ENCODE measurements around the gene TMEM92. TPM values are rescaled to one million over a fixed set of nuclear protein-coding genes. Genes with fewer than 3 reads are reported as not detected.
A peak's percentile ranks its signal among the peaks of the same experiment; 100 is the strongest.
"Not testable (repeated sequence)": the region's sequence is repeated elsewhere in the genome, so short reads cannot be mapped to it uniquely, and the experiment has no call there.

TMEM92 gene
- total and polyA plus RNA-seq, 7 donors: 0.01 to 0.07 TPM; not detected in 5

DNA sequence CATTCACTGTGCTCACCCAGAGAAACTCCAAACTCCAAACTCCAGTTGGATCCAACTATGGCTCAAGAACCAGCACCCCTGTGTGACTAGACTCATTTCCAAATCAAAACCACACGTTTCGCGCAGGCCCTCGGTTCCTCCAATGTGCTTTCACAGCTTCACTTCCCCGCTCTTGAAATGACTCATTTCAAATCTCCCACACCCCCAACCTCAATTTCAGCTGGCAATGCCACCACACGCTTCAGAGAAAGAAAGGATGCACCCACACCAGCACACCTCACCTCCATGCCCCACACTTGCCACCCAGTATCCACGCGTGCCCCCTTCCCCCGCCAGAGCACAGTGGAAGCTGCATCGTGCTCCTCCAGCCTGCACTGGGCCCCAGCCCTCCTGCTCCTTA, 9.0 kb downstream of the TMEM92 start:
- H3K27ac ChIP-seq: no peak overlapping the region
- WGBS, 3 donors: 83 to 86% (median 84%) methylated on average over 10 of the region's 10 CpGs
- H3K36me3 ChIP-seq (ENCODE audit: insufficient read depth in 1 of 2, low read depth in 1 of 2): no peaks in the 10 kb centered on the region
- no peaks in the 10 kb centered on the region for H3K9me3 ChIP-seq
- peaks cover 0 to 17% (median 0%) of the 10 kb centered on the region in 3 donors for H3K27me3 ChIP-seq (ENCODE audit: insufficient read depth in 3 of 3, low read length in 2 of 3)
- no peak overlapping the region for H3K4me3 ChIP-seq
- peak in 1 of 2 donors; percentile 19 for DNase-seq
- ATAC-seq: no peak
- H3K4me1 ChIP-seq: no peaks in the 10 kb centered on the region
- intact Hi-C loops (cut with DNase I): no loop called here
- TF ChIP-seq, protein P1, sequence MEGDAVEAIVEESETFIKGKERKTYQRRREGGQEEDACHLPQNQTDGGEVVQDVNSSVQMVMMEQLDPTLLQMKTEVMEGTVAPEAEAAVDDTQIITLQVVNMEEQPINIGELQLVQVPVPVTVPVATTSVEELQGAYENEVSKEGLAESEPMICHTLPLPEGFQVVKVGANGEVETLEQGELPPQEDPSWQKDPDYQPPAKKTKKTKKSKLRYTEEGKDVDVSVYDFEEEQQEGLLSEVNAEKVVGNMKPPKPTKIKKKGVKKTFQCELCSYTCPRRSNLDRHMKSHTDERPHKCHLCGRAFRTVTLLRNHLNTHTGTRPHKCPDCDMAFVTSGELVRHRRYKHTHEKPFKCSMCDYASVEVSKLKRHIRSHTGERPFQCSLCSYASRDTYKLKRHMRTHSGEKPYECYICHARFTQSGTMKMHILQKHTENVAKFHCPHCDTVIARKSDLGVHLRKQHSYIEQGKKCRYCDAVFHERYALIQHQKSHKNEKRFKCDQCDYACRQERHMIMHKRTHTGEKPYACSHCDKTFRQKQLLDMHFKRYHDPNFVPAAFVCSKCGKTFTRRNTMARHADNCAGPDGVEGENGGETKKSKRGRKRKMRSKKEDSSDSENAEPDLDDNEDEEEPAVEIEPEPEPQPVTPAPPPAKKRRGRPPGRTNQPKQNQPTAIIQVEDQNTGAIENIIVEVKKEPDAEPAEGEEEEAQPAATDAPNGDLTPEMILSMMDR (IDR thresholded peaks at IDR 0.05): no peak

- no peaks in the 10 kb centered on the region for H3K4me1 ChIP-seq
- 72 to 75% (median 74%) methylated on average over 7 of the region's 7 CpGs for WGBS, 3 donors
Measured at GRCh38 chr17:50283714-50284113, 9.4 kb downstream of the TMEM92 start.

DNA sequence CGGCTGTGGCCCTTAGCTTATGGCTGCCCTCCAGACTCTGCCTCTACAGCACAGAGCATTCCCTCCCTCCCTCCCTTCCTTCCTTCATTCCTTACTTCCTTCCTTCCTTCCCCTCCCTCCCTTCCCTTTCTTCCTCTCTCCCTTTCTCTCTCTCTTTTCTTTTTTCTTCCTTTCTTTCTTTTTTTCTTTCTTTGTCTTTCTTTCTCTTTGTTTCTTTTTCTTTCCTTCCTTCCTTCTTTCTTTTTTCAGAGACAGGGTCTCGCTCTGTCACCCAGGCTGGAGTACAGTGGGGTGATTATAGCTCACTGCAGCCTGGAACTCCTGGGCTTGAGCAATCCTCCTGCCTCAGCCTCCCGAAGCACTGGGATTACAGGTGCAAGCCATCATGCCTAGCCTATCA, 11.7 kb downstream of the TMEM92 start:
- intact Hi-C loops (cut with DNase I): no loop called here
- Histone ChIP-seq H3K27me3 (ENCODE audit: insufficient read depth in 3 of 3, low read length in 2 of 3) (peaks cover 0 to 3% (median 2%) of the 10 kb centered on the region in 3 donors), H3K27ac (no peak overlapping the region), H3K36me3 (ENCODE audit: insufficient read depth in 1 of 2, low read depth in 1 of 2) (no peaks in the 10 kb centered on the region), H3K4me3 (no peak overlapping the region), H3K9me3 (no peaks in the 10 kb centered on the region), H3K4me1 (peaks cover 3% of the 10 kb centered on the region)
- ATAC-seq (no peak), DNase-seq (no peak)
- 64 to 78% (median 69%) methylated on average over 3 of the region's 3 CpGs for WGBS, 3 donors
- TF ChIP-seq, protein P1 (IDR thresholded peaks at IDR 0.05): no peak

More at GRCh38 chr17:50283714-50284113, 9.4 kb downstream of the TMEM92 start:
- H3K9me3 ChIP-seq: no peaks in the 10 kb centered on the region
- DNase-seq (peak in 1 of 2 donors; percentile 20), ATAC-seq (no peak)
- intact Hi-C loops (cut with DNase I): no loop called here
- TF ChIP-seq, protein P1 (IDR thresholded peaks at IDR 0.05): no peak
- no peaks in the 10 kb centered on the region for H3K36me3 ChIP-seq (ENCODE audit: insufficient read depth in 1 of 2, low read depth in 1 of 2)
- H3K27me3 ChIP-seq (ENCODE audit: insufficient read depth in 3 of 3, low read length in 2 of 3): peaks cover 0 to 12% (median 0%) of the 10 kb centered on the region in 3 donors
- H3K4me3 ChIP-seq: no peak overlapping the region
- no peak overlapping the region for H3K27ac ChIP-seq

GRCh38 chr17:50287302-50287701, 13.0 kb downstream of the TMEM92 start:
- ATAC-seq; H3K9me3 ChIP-seq; intact Hi-C loops (cut with DNase I); H3K4me3 ChIP-seq; H3K27me3 ChIP-seq (ENCODE audit: insufficient read depth in 3 of 3, low read length in 2 of 3); H3K4me1 ChIP-seq; H3K27ac ChIP-seq; H3K36me3 ChIP-seq (ENCODE audit: insufficient read depth in 1 of 2, low read depth in 1 of 2): not testable (repeated sequence)
- peak in 1 of 2 donors; percentile 18 for DNase-seq
- WGBS, 3 donors: 76 to 82% (median 82%) methylated on average over 7 of the region's 7 CpGs

- no peak overlapping the region for H3K27ac ChIP-seq
Measured at GRCh38 chr17:50288306-50288705, 14.0 kb downstream of the TMEM92 start.

More at GRCh38 chr17:50288306-50288705, 14.0 kb downstream of the TMEM92 start:
- WGBS, 3 donors: 85 to 88% (median 85%) methylated on average over 4 of the region's 4 CpGs
- intact Hi-C loops (cut with DNase I): no loop called here
- no peaks in the 10 kb centered on the region for H3K9me3 ChIP-seq
- no peaks in the 10 kb centered on the region for H3K36me3 ChIP-seq (ENCODE audit: insufficient read depth in 1 of 2, low read depth in 1 of 2)
- peak in 1 of 2 donors; percentile 5 for DNase-seq
- peaks cover 0 to 3% (median 2%) of the 10 kb centered on the region in 3 donors for H3K27me3 ChIP-seq (ENCODE audit: insufficient read depth in 3 of 3, low read length in 2 of 3)
- H3K4me3 ChIP-seq: no peak overlapping the region
- TF ChIP-seq, protein P1 (IDR thresholded peaks at IDR 0.05): no peak
- H3K4me1 ChIP-seq: peaks cover 3% of the 10 kb centered on the region
- no peak for ATAC-seq
